22Rv1 (cell line): ENCODE measurements around the gene FOXO3.

Experiments used
- ZFX ChIP-seq: fragments of 450-650 bp; IDR thresholded peaks from 2 replicates; pipeline ENCODE4 v1.6.1; 2017; ENCODE audit warnings: antibody characterized with exemption, borderline replicate concordance
- TF ChIP-seq, protein P1 (sequence below): fragments of 450-650 bp; IDR thresholded peaks from 2 replicates; pipeline ENCODE4 v1.5.1; 2017; ENCODE audit warnings: mild to moderate bottlenecking

DNA sequence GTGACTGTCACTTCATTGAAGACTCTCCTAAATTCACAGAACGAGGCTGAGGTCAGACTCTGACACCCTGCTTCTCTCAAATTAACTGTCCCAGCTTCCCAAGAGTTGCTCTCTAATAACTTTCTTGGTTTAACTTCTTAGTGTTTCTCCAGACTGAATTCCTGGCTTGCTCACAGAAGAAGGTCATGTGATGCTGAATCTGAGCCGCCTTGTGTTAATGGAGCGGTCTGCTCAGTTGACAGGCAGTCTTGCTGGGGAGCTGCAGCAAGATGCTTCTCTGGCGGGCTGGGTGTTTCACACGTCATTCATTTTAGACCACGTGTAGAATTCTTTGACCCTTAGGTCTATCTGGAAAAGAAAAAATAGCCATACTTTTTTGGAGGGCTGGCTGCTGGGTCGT lies 107.3 kb downstream of the FOXO3 start:
- TF ChIP-seq, protein P1, sequence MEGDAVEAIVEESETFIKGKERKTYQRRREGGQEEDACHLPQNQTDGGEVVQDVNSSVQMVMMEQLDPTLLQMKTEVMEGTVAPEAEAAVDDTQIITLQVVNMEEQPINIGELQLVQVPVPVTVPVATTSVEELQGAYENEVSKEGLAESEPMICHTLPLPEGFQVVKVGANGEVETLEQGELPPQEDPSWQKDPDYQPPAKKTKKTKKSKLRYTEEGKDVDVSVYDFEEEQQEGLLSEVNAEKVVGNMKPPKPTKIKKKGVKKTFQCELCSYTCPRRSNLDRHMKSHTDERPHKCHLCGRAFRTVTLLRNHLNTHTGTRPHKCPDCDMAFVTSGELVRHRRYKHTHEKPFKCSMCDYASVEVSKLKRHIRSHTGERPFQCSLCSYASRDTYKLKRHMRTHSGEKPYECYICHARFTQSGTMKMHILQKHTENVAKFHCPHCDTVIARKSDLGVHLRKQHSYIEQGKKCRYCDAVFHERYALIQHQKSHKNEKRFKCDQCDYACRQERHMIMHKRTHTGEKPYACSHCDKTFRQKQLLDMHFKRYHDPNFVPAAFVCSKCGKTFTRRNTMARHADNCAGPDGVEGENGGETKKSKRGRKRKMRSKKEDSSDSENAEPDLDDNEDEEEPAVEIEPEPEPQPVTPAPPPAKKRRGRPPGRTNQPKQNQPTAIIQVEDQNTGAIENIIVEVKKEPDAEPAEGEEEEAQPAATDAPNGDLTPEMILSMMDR = no peak
- TF ChIP-seq ZFX = no peak
